Measurements from ENCODE around the gene SLC4A4.

Gene SLC4A4

DNA sequence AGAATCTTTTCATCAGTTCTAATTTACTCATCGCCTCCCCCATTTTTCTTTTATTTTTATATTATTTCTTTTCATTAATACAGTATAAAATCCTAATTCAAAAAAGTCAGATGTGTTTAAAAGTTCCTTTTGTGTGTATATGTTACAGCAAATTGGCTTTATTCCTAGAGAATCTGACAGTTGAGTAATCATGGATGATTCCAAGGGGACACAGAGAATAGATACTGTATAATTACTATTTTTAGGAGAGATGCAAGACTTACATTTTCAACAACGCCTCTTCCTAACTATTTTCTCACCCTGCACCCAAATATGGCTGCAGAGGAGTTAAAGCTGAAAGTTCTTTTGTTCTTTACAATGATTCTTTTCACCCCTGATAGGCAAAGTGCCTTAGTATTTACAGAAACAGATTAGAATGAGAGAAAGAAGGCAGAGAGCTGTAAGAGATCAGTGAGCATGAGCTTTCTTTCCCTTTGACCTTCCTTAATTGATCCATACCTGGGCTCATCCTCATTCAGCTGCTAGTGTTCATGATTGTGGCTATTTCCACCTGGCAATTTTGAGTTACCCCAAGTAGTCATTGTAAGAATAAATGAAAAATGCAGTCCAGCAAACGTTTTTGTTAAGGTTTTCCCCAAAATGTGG lies 210.8 kb downstream of the SLC4A4 start:
- DNase-seq, result no peak

DNA sequence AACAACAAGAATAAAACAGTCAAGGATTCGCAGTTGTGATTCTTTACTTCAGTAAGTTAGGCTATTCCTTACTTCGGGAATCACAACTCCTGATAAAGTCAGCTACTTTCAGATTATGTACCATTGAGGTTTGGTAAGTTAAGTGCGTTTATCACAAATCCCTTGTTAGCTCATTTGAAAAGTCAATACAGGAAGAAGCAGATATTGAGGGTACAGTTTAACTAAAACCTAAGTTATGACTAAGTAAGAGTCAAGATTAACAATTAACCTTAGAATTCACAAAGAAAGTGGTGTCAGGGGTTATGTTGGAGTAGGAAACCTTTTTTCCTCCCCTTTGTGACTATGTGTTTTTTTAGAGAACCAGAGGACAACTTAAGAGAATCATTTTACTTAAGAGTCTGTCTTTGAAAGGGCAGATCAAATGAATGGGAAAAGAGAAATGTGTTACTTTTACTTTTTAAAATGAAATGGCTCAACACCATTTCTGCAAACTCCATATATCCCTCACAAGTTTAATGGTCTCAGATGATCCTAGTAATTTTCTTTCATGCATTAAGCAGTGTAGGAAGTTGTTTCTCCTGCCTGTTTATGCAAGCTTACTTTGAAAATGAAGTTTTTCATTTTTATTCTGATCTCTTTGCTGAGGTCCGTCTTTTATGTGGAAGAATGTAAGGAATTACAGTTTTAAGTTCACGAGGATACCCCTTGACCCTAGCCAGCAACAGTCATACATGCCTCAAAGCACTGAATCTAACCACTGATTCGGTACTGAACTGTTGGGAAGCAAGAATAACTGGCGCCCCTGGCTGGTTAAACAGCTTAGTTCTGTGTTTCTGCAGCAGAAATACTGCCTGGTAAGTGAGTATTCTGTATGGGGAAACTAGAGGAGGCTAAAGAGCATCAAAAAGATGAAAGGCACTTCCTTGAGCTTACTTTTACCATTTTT lies 211.7 kb downstream of the SLC4A4 start:
- DNase-seq, result no peak

DNA sequence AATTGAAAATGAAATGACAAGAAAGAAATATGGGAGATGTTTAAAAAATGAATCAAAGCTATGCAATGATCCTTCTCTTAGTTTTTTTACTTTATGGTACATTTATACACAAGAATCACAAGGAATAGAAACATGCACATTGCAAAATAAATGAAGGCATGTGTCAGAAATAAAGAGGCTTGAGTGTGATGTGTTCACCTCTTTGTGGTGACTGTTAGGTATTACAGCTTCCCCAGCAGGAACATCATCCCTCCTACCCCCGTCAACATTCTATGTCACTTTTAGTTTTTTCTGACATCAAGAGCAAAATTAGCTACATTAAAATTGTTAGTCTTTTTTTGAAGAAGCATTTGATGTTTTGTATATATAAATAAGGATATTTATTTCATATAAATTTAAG lies 214.8 kb downstream of the SLC4A4 start:
- no peak for DNase-seq

DNA sequence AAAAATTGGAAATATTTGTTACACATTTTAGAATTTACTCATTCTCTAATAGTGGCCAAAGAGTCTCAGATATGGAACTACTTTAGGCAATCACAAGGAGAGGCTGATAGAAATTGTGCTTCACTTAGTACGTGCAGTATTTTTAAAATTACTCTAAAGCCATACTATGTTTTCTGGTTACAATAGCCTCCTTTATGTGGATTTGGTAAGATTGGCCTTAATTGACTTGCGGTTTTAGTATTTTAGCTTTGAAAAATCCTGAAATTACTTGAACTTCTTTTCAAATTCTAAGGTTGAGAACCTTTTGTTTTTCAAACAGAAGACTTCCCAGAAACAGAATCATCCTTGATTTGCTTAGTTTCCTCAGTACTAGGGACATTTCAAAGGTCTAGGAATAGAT lies 215.2 kb downstream of the SLC4A4 start:
- no peak for DNase-seq

DNA sequence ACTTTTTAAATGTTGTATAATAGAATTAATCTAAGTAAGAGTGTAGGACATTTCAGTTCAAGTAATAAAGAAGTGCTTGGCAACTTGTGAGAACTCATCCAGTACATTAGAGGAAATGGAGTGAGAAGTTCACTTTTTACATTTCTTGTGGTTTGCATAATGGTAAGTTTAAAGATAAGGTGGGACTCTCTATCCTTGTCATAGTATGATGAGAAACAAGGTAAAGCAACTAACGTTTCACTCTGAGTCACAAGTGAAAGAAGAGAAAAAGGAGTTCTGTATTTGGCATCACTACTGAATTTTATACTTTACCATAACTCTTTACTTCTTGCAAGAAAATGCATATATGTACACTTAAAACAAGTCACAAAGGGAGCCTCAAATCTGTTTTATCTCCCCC lies 219.4 kb downstream of the SLC4A4 start:
- DNase-seq, result no peak

- no peak for DNase-seq
These were observed 221.2 kb downstream of the SLC4A4 start for GRCh38 chr4:71559957-71560571.

- no peak for DNase-seq
These were observed 226.0 kb downstream of the SLC4A4 start for GRCh38 chr4:71564775-71565174.

GRCh38 chr4:71566856-71567255 lies 228.0 kb downstream of the SLC4A4 start:
- DNase-seq, result no peak

DNA sequence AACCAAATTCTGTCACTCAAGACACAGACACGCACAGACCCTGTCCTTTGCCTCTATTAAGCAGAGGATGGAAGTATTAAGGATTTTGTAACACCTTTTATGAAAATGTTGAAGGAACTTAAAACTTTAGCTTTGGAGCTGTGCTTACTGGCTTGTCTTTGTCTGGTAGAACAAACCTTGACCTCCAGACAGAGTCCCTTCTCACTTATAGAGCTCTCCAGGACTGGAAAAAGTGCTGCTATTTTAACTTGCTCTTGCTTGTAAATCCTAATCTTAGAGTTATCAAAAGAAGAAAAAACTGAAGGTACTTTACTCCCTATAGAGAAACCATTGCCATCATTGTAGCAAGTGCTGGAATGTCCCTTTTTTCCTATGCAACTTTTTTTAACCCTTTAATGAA lies 229.3 kb downstream of the SLC4A4 start:
- no peak for DNase-seq

GRCh38 chr4:71570492-71570891 lies 231.7 kb downstream of the SLC4A4 start:
- DNase-seq, result no peak

- DNase-seq, result no peak
These were observed 232.5 kb downstream of the SLC4A4 start for GRCh38 chr4:71571346-71571745.

DNA sequence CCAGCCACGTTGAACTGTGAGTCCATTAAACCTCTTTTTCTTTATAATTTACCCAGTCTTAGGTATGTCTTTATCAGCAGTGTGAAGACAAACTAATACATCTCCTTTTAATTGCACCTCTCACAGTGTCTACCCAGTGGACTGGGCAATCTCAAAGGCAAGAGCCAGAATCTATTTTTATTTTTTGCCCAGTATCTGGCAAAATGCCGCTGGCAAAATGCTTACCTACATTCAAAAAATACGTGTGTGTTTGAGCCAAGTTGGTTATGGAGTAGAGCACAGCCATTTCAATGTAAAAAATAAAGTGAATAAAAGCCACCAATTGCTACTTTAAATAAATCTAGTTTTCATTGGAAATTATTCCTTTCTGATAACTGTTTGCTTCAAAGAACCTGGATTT lies 245.2 kb downstream of the SLC4A4 start:
- no peak for DNase-seq

GRCh38 chr4:71584585-71584984 lies 245.8 kb downstream of the SLC4A4 start:
- no peak for DNase-seq

DNA sequence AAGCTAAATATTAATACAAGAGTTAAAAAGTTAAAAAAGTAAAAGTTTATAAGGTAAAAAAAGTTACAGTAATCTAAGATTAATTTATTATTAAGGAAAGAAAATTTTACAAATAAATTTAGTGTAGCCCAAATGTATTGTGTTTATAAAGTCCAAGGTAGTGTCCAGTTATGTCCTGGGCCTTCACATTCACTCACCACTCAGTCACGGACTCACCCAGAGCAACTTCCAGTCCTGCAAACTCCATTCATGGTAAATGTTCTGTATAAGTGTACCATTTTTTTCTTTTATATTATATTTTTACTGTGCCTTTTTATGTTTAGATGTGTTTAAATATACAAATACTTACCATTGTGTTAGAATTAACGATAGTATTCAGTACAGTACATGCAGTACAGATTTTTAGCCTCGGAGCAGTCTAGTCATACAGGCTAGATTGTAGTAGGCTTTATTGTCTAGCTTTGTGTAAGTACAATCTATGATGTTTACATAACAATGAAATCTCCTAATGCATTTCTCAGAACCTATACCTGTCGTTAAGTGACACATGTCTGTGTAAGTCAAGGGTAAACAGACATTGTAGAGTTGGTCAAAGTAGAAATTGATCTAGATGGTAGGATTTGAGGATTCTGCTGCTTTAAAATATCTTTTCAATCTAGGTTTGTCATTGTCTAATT lies 247.4 kb downstream of the SLC4A4 start:
- DNase-seq, result no peak

DNA sequence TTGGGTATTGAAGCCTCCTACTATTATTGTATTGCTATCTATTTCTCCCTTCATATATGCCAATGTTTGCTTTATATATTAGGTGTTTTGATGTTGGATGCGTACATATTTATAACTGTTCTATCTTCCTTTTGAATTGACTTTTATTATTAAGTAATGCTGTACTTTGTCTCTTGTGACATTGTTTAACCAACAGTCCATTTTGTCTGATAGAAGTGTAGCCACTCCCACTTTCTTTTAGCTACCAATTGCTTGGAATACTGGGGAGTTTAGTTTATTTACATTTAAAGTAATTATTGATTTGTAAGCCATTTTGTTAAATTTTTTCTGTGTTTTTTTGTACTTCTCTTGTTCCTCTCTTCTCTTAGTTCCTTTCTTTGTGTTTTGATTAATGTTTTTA lies 249.2 kb downstream of the SLC4A4 start:
- no peak for DNase-seq

GRCh38 chr4:71592793-71593192 lies 254.0 kb downstream of the SLC4A4 start:
- DNase-seq, result no peak

GRCh38 chr4:71593311-71593710 lies 254.5 kb downstream of the SLC4A4 start:
- DNase-seq, result peak; percentile 0

DNA sequence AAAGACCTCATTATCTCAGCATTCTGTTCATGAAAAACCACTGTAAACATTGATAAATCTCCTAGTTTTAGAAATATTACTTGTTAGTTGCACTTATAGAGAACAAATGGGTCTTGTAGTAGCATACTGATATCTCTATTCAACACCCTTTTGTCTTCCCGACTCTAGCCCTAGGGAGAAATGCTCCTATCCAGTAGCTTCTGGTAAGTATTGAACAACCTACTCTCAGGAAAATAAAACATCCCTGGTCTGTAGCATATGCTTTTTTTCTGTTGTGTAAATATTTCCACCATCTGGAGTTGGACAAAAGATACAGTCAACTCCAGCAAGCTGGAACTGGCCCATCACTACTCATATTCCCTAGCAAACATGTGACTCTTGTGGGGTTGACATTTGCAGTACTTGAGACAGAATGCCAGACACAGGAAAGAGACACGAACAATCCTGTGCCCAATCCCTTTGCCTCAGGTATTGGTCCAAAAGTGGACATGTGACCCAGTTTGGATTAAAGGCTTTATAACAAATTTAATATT lies 256.8 kb downstream of the SLC4A4 start:
- peak; percentile 23 for DNase-seq

- no peak for DNase-seq
These were observed 260.8 kb downstream of the SLC4A4 start for GRCh38 chr4:71599578-71599977.

GRCh38 chr4:71602289-71602900 lies 263.6 kb downstream of the SLC4A4 start:
- no peak for DNase-seq

DNA sequence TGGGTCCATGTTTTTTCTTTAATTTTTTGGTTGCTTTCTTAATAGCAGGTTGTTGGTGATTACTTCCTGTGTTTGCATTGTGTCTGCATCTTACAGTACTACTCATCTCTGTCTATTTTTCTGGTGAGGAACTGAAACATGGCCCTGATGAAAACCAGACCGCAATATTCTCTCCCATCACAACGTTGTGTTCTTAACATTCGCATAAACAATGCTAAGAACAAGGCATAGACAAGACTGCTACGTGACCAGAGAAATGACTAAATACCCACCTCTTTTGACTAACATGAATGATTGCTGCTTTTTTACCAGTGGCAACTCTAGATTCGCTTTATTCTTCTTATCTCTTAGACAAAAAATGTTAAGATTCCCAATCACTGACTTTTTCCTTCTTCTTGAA lies 266.0 kb downstream of the SLC4A4 start:
- no peak for DNase-seq

DNA sequence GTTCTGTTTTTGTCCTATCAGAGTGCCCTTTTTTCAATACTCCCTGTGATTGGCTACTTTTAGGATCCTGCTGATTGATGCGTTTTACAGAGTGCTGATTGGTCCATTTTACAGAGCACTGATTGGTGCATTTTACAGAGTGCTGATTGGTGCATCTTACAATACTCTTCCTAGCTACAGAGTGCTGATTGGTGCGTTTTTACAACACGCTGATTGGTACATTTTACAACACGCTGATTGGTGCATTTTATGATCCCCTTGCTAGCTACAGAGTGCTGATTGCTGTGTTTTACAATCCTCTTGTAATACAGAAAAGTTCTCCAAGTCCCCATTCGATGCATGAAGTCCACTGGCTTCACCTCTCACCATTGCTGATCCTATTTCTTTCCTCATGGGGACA lies 268.3 kb downstream of the SLC4A4 start:
- no peak for DNase-seq
